Measurements from ENCODE around the gene CHST5. TPM values are rescaled to one million over a fixed set of nuclear protein-coding genes. Genes with fewer than 3 reads are reported as not detected.

Gene CHST5
- total and polyA plus RNA-seq, 2 of the 13 experiments (the other 11 are each of a cell fraction or from before 2014, with no cell fraction given), result 0.05 TPM; not detected in 1

- TF ChIP-seq ZBTB37 (CRISPR knock-in tag; IDR thresholded peaks at IDR 0.05), result no peak
- TF ChIP-seq MEIS2 (CRISPR knock-in tag; IDR thresholded peaks at IDR 0.05), result peak; percentile 50; the same call in 1 of the 2 replicates
- TF ChIP-seq THAP9 (CRISPR knock-in tag; IDR thresholded peaks at IDR 0.05; ENCODE audit: borderline replicate concordance), result no peak
- peak; percentile 94 for TF ChIP-seq ZFX (CRISPR knock-in tag; IDR thresholded peaks at IDR 0.05; ENCODE audit: low read depth)
- peak; percentile 85 for TF ChIP-seq HOXA3 (CRISPR knock-in tag; IDR thresholded peaks at IDR 0.05)
- TF ChIP-seq MEIS1 (CRISPR knock-in tag; IDR thresholded peaks at IDR 0.05; ENCODE audit: borderline replicate concordance), result no peak
- TF ChIP-seq ZNF337 (CRISPR knock-in tag; IDR thresholded peaks at IDR 0.05; ENCODE audit: borderline replicate concordance, low read depth), result peak; percentile 77; the same call in 1 of the 2 replicates
- no peak for TF ChIP-seq PCBP1 (IDR thresholded peaks at IDR 0.05; ENCODE audit: borderline replicate concordance, low read depth, low read length)
- TF ChIP-seq ATF3 (CRISPR knock-in tag; IDR thresholded peaks at IDR 0.05), result peak; percentile 19; the same call in 1 of the 2 replicates
- TF ChIP-seq ZNF503 (CRISPR knock-in tag; IDR thresholded peaks at IDR 0.05), result peak; percentile 74
- TF ChIP-seq ERF (CRISPR knock-in tag; IDR thresholded peaks at IDR 0.05), result peak; percentile 64; the same call in 1 of the 2 replicates
- TF ChIP-seq ZNF704 (CRISPR knock-in tag; IDR thresholded peaks at IDR 0.05; ENCODE audit: borderline replicate concordance), result 0 out of 2 replicates have a peak, but pooled peaks have one; percentile 49
- peak; percentile 63; the same call in 1 of the 2 replicates for TF ChIP-seq TERF1 (CRISPR knock-in tag; IDR thresholded peaks at IDR 0.05)
- TF ChIP-seq NFYB (CRISPR knock-in tag; IDR thresholded peaks at IDR 0.05), result peak; percentile 32; the same call in 1 of the 2 replicates
- peak; percentile 34; the same call in 1 of the 2 replicates for TF ChIP-seq TFDP2 (CRISPR knock-in tag; IDR thresholded peaks at IDR 0.05)
- peak; percentile 51; the same call in 1 of the 2 replicates for TF ChIP-seq ZNF619 (CRISPR knock-in tag; IDR thresholded peaks at IDR 0.05)
- TF ChIP-seq ZSCAN31 (CRISPR knock-in tag; IDR thresholded peaks at IDR 0.05; ENCODE audit: low read depth), result peak; percentile 89
Observed at GRCh38 chr16:75566040-75566757, 30.3 kb upstream of the CHST5 start, which contains the start of gene GABARAPL2 (continued).

Measured in HepG2 (cell line).